Naive thymus-derived CD4-positive, alpha-beta T cell (primary cell): Measurements from ENCODE around the gene HIF3A. TPM values are rescaled to one million over a fixed set of nuclear protein-coding genes. Genes with fewer than 3 reads are reported as not detected.
A peak's percentile ranks its signal among the peaks of the same experiment; 100 is the strongest.

Experiments used
- ATAC-seq: fragments of 150-1000 bp; cut with Tn5 transposase; 2 replicates; pipeline ENCODE4 v1.10.0; 2021; ENCODE audit warnings: mild to moderate bottlenecking, moderate library complexity
- CTCF ChIA-PET: fragments of 350-600 bp; sonication (Branson Sonifier 250); formaldehyde crosslinking; loops from one replicate; lab custom pipeline; 2021; ENCODE audit warnings: antibody characterized with exemption; lab: Charles Lee
- POLR2A ChIA-PET: fragments of 350-600 bp; sonication (Branson Sonifier 250); formaldehyde crosslinking; loops from one replicate; lab custom pipeline; 2021; ENCODE audit warnings: antibody characterized with exemption, inconsistent platforms; lab: Charles Lee
- DNase-seq, 9 donors: peaks; one replicate each; pipeline versions ENCODE4 v3.0.0 to v3.0.0-alpha.2; 2020 to 2022; ENCODE audit warnings: mixed read lengths in 1 of 9
- H3K27ac ChIP-seq: one replicate; pipeline ENCODE4 v1.7.0; 2013; ENCODE audit warnings: mild to moderate bottlenecking, low read depth, low read length, moderate library complexity
- H3K27me3 ChIP-seq, 2 donors: one replicate each; pipeline ENCODE4 v1.7.0; 2013; ENCODE audit warnings: low read length in 2 of 2, mild to moderate bottlenecking in 2 of 2, moderate library complexity in 2 of 2; ENCODE audit not compliant: control insufficient read depth in 2 of 2, insufficient read depth in 2 of 2
- H3K36me3 ChIP-seq, 3 experiments: 1 replicate in 2 of 3; 2 replicates in 1 of 3; pipeline ENCODE4 v1.7.0; 2013; ENCODE audit warnings: low read length in 3 of 3, mild to moderate bottlenecking in 3 of 3, moderate library complexity in 1 of 3; ENCODE audit not compliant: insufficient read depth in 3 of 3, control insufficient read depth in 2 of 3
- H3K4me1 ChIP-seq, 2 donors: one replicate each; pipeline ENCODE4 v1.7.0; 2013; ENCODE audit warnings: low read length in 2 of 2, mild to moderate bottlenecking in 2 of 2, moderate library complexity in 1 of 2; ENCODE audit not compliant: control insufficient read depth in 2 of 2, insufficient read depth in 2 of 2
- H3K4me3 ChIP-seq: 2 replicates; pipeline ENCODE4 v1.7.0; 2013; ENCODE audit warnings: mild to moderate bottlenecking, low read length
- H3K9me3 ChIP-seq, 3 experiments: 1 replicate in 2 of 3; 2 replicates in 1 of 3; pipeline ENCODE4 v1.7.0; 2013; ENCODE audit warnings: low read length in 3 of 3; ENCODE audit not compliant: control insufficient read depth in 2 of 3
- H3K27ac Mint-ChIP-seq, 9 donors: one replicate each; pipeline ENCODE4 v1.8.0; 2020 to 2022; ENCODE audit warnings: mixed read lengths in 9 of 9, mild to moderate bottlenecking in 8 of 9, moderate library complexity in 5 of 9, inconsistent platforms in 2 of 9
- H3K27me3 Mint-ChIP-seq, 5 donors: one replicate each; pipeline ENCODE4 v1.8.0; 2021 to 2022; ENCODE audit warnings: mixed read lengths in 5 of 5, mild to moderate bottlenecking in 1 of 5
- H3K36me3 Mint-ChIP-seq, 5 donors: one replicate each; pipeline ENCODE4 v1.8.0; 2020 to 2022; ENCODE audit warnings: mixed read lengths in 5 of 5, mild to moderate bottlenecking in 3 of 5, inconsistent platforms in 1 of 5
- H3K4me1 Mint-ChIP-seq, 7 donors: one replicate each; pipeline ENCODE4 v1.8.0; 2020 to 2022; ENCODE audit warnings: mixed read lengths in 7 of 7, mild to moderate bottlenecking in 3 of 7, inconsistent platforms in 1 of 7
- H3K4me3 Mint-ChIP-seq, 10 donors: one replicate each; pipeline ENCODE4 v1.8.0; 2020 to 2022; ENCODE audit warnings: mild to moderate bottlenecking in 10 of 10, mixed read lengths in 10 of 10, moderate library complexity in 6 of 10, inconsistent platforms in 2 of 10
- H3K9me3 Mint-ChIP-seq, 11 donors: one replicate each; pipeline ENCODE4 v1.8.0; 2020 to 2022; ENCODE audit warnings: mixed read lengths in 11 of 11, mild to moderate bottlenecking in 4 of 11, inconsistent platforms in 1 of 11, moderate library complexity in 1 of 11
- intact Hi-C, 2 donors: fragments of 100-400 bp; cut with micrococcal nuclease; formaldehyde crosslinking; loops; one replicate each; pipeline ENCODE4 v1.15.1; 2023
- polyA plus RNA-seq, 2 donors: library from polyadenylated mRNA; unstranded; fragments of 300-500 nt; fragmentation: Illumina TruSeq; gene quantifications; one replicate each; pipeline ENCODE4 v1.2.3, GENCODE V29; 2021
- total RNA-seq, 6 experiments: library from RNA in 5 of 6; stranded (reverse) in 5 of 6; gene quantifications; 1 replicate in 5 of 6; 2 replicates in 1 of 6; pipeline ENCODE4 v1.2.3 and lab custom pipeline; 2021 to 2026

The HIF3A gene
- total and polyA plus RNA-seq, 7 experiments from 2014 or later = not detected

DNA sequence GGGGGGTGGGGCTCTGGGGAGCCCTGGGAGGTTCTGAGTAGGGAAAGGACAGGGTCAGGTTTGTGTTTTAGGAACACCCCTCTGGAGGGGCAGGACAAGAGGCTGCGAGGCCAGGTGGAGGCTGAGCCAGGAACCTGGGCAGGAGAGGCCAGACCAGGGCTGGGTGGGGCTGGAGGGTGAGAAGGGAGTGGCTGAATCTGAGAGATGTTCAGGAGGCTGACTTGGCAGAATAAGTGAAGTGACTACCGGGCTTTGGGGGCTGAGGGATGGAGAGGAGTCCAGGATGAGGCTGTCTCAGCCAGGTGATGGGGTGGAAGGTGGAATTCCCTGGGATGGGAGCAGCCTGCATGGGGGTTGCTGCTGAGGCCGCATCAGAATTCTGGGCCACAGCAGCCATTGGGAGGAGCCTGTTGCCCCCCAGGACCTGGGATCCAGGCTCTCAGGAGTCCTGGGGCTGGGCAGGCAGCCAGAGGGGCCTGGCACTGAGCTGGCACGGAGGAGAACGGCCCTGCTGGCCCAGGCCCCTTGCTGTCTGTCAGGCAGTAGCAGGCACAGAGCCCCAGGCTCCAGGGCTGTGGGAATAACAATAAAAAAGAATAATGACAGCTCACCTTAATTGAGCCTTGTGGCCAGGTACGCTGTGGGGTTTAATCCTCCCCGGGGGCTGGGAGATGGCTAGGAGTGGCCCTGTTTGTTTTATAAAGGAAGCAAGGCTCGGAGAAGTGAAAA is 53.4 kb downstream of the HIF3A start:
- intact Hi-C loops = no loop called here
- DNase-seq (no peak), ATAC-seq (no peak)
- peak overlapping the region; percentile 85 to 97 (median 91) for H3K27ac Mint-ChIP-seq
- peaks cover 48 to 77% (median 57%) of the 10 kb centered on the region in 7 donors for H3K4me1 Mint-ChIP-seq
- peaks cover 39 to 46% of the 10 kb centered on the region in 2 donors for H3K4me1 ChIP-seq
- H3K9me3 ChIP-seq = no peaks in the 10 kb centered on the region
- peak overlapping the region; percentile 2 for H3K4me3 ChIP-seq
- peaks cover 0 to 3% (median 0%) of the 10 kb centered on the region in 5 donors for H3K27me3 Mint-ChIP-seq
- no peaks in the 10 kb centered on the region for H3K27me3 ChIP-seq
- peaks cover 0 to 4% (median 0%) of the 10 kb centered on the region in 11 donors for H3K9me3 Mint-ChIP-seq
- H3K27ac ChIP-seq = peak overlapping the region; percentile 64
- ChIA-PET POLR2A (no interaction called here), CTCF (interaction anchor here (0.8 kb wide), 1 partner anchor 141 kb away, joined by 3 read pairs; no protein-coding TSS in a partner anchor)
- peak overlapping the region; percentile 74 to 97 (median 86) for H3K4me3 Mint-ChIP-seq
- peaks cover 0 to 20% (median 4%) of the 10 kb centered on the region in 5 donors for H3K36me3 Mint-ChIP-seq
- peaks cover 0 to 29% (median 9%) of the 10 kb centered on the region in 3 experiments for H3K36me3 ChIP-seq

GRCh38 chr19:46350758-46351159 is 53.9 kb downstream of the HIF3A start:
- POLR2A ChIA-PET = no interaction called here
- CTCF ChIA-PET = interaction anchor here (0.8 kb wide), 1 partner anchor 140 kb away, joined by 3 read pairs; no protein-coding TSS in a partner anchor
- Mint-ChIP-seq H3K27me3 (no peaks in the 10 kb centered on the region), H3K4me3 (peak overlapping the region; percentile 74 to 97 (median 86)), H3K27ac (peak overlapping the region; percentile 85 to 97 (median 91)), H3K4me1 (peaks cover 52 to 79% (median 61%) of the 10 kb centered on the region in 7 donors), H3K36me3 (peaks cover 0 to 26% (median 4%) of the 10 kb centered on the region in 5 donors), H3K9me3 (peaks cover 0 to 4% (median 0%) of the 10 kb centered on the region in 11 donors)
- intact Hi-C loops = no loop called here
- peaks cover 39 to 46% of the 10 kb centered on the region in 2 donors for H3K4me1 ChIP-seq
- ATAC-seq = no peak
- H3K9me3 ChIP-seq = no peaks in the 10 kb centered on the region
- peak overlapping the region; percentile 64 for H3K27ac ChIP-seq
- peaks cover 0 to 35% (median 9%) of the 10 kb centered on the region in 3 experiments for H3K36me3 ChIP-seq
- H3K4me3 ChIP-seq = peak overlapping the region; percentile 2
- H3K27me3 ChIP-seq = no peaks in the 10 kb centered on the region
- DNase-seq = peak in 4 of 9 donors; percentile 7 to 38 (median 15)

DNA sequence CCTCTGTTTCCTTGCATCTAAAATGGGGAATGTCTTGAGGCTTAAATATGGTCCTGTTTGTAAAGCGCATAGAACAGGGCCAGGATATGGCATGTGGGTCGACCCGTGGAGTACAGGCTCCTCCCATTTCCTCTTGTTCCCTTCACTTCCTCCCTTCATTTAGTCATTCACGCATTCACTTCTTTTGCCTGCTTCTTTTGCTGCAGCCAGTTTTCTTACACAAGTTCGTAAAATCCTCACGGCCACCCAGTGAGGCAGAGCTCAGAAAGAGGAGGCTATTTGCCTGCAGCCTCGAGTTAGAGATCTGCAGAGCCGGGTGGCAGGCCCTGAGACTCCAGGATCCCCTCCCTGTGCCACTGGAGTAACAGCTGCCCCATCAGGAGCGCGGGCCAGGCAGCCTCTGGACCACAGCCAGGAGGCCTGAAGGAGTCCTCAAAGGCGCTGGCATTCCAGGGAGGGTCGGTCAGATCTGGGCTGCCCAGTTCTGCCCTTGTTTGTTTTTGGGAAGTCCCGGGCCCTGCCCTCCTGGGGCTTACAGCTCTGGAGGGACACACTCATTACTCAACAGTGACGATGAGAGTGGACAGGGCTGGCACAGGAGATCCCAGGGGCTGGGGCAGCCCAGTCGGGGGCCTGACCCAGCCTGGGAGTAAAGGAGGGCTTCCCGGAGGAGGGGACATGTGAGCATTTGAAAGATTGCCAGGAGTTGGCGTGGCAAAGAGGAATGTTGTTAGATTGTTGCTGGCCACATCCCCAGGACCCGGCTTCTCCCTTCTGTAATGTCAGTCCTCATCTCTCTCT is 54.6 kb downstream of the HIF3A start:
- peaks cover 0 to 2% (median 0%) of the 10 kb centered on the region in 11 donors for H3K9me3 Mint-ChIP-seq
- H3K36me3 ChIP-seq = peaks cover 0 to 41% (median 9%) of the 10 kb centered on the region in 3 experiments
- no peaks in the 10 kb centered on the region for H3K27me3 ChIP-seq
- peaks cover 52 to 79% (median 62%) of the 10 kb centered on the region in 7 donors for H3K4me1 Mint-ChIP-seq
- peak overlapping the region; percentile 64 for H3K27ac ChIP-seq
- peaks cover 39 to 46% of the 10 kb centered on the region in 2 donors for H3K4me1 ChIP-seq
- ATAC-seq (no peak), DNase-seq (peak in 5 of 9 donors; percentile 20 to 40 (median 37))
- intact Hi-C loops = no loop called here
- peak overlapping the region; percentile 85 to 97 (median 91) for H3K27ac Mint-ChIP-seq
- peak overlapping the region; percentile 2 for H3K4me3 ChIP-seq
- peak overlapping the region; percentile 74 to 97 (median 86) for H3K4me3 Mint-ChIP-seq
- no peaks in the 10 kb centered on the region for H3K9me3 ChIP-seq
- ChIA-PET POLR2A (interaction anchor here (1.0 kb wide), 1 partner anchor 34 kb away, joined by 3 read pairs; no protein-coding TSS in a partner anchor), CTCF (no interaction called here)
- no peaks in the 10 kb centered on the region for H3K27me3 Mint-ChIP-seq
- H3K36me3 Mint-ChIP-seq = peaks cover 0 to 27% (median 4%) of the 10 kb centered on the region in 5 donors

- no peaks in the 10 kb centered on the region for H3K27me3 ChIP-seq
- CTCF ChIA-PET = no interaction called here
- no peak overlapping the region for H3K4me3 ChIP-seq
- H3K36me3 ChIP-seq = peaks cover 0 to 44% (median 9%) of the 10 kb centered on the region in 3 experiments
- POLR2A ChIA-PET = interaction anchor here (2.3 kb wide), 1 partner anchor 11 kb away, joined by 5 read pairs; no protein-coding TSS in a partner anchor
- H3K9me3 ChIP-seq = no peaks in the 10 kb centered on the region
- intact Hi-C loops = no loop called here
- peaks cover 41 to 83% (median 63%) of the 10 kb centered on the region in 7 donors for H3K4me1 Mint-ChIP-seq
- H3K4me1 ChIP-seq = peaks cover 31 to 34% of the 10 kb centered on the region in 2 donors
- H3K27ac Mint-ChIP-seq = peak overlapping the region in 3 of 9 donors; percentile 10 to 36 (median 23)
- no peak overlapping the region for H3K27ac ChIP-seq
- H3K36me3 Mint-ChIP-seq = peaks cover 0 to 27% (median 4%) of the 10 kb centered on the region in 5 donors
- no peaks in the 10 kb centered on the region for H3K27me3 Mint-ChIP-seq
- no peak overlapping the region for H3K4me3 Mint-ChIP-seq
- H3K9me3 Mint-ChIP-seq = no peaks in the 10 kb centered on the region
- DNase-seq = no peak
- ATAC-seq = no peak
Measured at GRCh38 chr19:46353730-46354528, 57.1 kb downstream of the HIF3A start.

- Mint-ChIP-seq H3K27me3 (no peaks in the 10 kb centered on the region), H3K4me3 (no peak overlapping the region), H3K36me3 (peaks cover 0 to 27% (median 4%) of the 10 kb centered on the region in 5 donors), H3K9me3 (no peaks in the 10 kb centered on the region), H3K27ac (peak overlapping the region in 3 of 9 donors; percentile 63 to 68 (median 63)), H3K4me1 (peaks cover 29 to 75% (median 54%) of the 10 kb centered on the region in 7 donors)
- DNase-seq (peak in 1 of 9 donors; percentile 42), ATAC-seq (no peak)
- Histone ChIP-seq H3K4me3 (no peak overlapping the region), H3K27me3 (no peaks in the 10 kb centered on the region), H3K4me1 (peaks cover 16 to 19% of the 10 kb centered on the region in 2 donors), H3K9me3 (no peaks in the 10 kb centered on the region), H3K27ac (no peak overlapping the region), H3K36me3 (peaks cover 0 to 44% (median 9%) of the 10 kb centered on the region in 3 experiments)
- CTCF ChIA-PET = no interaction called here
- intact Hi-C loops = no loop called here
- POLR2A ChIA-PET = interaction anchor here (0.8 kb wide), 1 partner anchor 9 kb away, joined by 3 read pairs; the partner anchor contains the start of gene PPP5C
Measured at GRCh38 chr19:46355234-46356148, 58.6 kb downstream of the HIF3A start.
